GM12873 (cell line): Measurements from ENCODE around the gene CUEDC2.

ENCODE experiments used
- TF ChIP-seq, protein P1 (sequence below): IDR thresholded peaks from 2 replicates; pipeline ENCODE4 v1.5.1; 2012; ENCODE audit warnings: low read depth, mild to moderate bottlenecking, moderate library complexity, low read length, control low read depth; ENCODE audit not compliant: insufficient read depth; ENCODE audit errors: missing control alignments

Gene CUEDC2

GRCh38 chr10:102461187-102462054, 29.0 kb upstream of the CUEDC2 start:
- TF ChIP-seq, protein P1, sequence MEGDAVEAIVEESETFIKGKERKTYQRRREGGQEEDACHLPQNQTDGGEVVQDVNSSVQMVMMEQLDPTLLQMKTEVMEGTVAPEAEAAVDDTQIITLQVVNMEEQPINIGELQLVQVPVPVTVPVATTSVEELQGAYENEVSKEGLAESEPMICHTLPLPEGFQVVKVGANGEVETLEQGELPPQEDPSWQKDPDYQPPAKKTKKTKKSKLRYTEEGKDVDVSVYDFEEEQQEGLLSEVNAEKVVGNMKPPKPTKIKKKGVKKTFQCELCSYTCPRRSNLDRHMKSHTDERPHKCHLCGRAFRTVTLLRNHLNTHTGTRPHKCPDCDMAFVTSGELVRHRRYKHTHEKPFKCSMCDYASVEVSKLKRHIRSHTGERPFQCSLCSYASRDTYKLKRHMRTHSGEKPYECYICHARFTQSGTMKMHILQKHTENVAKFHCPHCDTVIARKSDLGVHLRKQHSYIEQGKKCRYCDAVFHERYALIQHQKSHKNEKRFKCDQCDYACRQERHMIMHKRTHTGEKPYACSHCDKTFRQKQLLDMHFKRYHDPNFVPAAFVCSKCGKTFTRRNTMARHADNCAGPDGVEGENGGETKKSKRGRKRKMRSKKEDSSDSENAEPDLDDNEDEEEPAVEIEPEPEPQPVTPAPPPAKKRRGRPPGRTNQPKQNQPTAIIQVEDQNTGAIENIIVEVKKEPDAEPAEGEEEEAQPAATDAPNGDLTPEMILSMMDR: no peak

- TF ChIP-seq, protein P1: no peak
These were observed 28.4 kb upstream of the CUEDC2 start for GRCh38 chr10:102460836-102461186.

- TF ChIP-seq, protein P1: no peak
These were observed 26.3 kb upstream of the CUEDC2 start for GRCh38 chr10:102458656-102459055.

- TF ChIP-seq, protein P1: no peak
These were observed 25.3 kb upstream of the CUEDC2 start for GRCh38 chr10:102457591-102458150.

DNA sequence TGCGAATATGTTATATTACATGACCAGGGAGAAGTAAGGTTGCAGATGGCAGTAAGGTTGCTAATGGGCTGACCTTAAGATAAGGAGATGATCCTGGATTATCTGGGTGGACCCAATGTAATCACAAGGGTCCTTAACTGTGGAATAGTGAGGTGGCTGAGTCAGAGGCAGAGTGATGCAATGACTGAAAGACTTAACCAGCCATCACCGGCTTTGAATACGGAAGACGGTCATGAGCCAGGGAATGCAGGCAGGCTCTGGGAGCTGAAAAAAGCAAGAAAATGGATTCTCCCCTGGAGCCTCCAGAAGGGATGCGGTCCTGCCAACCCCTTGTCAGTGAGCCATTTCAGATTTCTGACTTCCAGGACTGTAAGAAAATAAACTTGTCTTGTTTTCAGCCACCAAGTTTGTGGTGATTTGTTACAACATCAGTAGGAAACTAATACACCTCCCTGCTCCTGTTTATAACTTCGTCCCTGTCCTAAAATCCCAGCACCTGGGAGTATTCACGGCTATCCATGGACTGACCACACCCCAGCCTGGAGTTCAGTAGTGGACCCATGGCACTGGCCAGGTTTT, 23.6 kb upstream of the CUEDC2 start:
- TF ChIP-seq, protein P1: no peak

DNA sequence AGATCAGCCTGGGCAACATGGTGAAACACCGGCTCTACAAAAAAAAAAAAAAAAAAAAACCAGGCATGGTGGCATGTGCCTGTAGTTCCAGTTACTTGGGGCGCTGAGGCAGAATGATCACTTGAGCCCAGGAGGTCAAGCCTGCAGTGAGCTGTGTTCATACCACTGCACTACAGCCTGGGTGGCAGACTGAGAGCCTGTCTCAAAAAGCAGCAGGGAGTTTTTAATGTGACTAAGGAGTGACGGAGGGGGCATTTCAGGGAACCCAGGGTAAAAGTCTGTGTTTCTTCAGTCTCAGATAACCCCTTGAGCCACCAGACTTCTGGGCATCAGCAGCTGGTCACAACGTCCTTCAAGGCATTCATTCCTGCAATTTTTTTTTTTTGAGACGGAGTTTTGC, 21.1 kb upstream of the CUEDC2 start:
- TF ChIP-seq, protein P1: no peak

DNA sequence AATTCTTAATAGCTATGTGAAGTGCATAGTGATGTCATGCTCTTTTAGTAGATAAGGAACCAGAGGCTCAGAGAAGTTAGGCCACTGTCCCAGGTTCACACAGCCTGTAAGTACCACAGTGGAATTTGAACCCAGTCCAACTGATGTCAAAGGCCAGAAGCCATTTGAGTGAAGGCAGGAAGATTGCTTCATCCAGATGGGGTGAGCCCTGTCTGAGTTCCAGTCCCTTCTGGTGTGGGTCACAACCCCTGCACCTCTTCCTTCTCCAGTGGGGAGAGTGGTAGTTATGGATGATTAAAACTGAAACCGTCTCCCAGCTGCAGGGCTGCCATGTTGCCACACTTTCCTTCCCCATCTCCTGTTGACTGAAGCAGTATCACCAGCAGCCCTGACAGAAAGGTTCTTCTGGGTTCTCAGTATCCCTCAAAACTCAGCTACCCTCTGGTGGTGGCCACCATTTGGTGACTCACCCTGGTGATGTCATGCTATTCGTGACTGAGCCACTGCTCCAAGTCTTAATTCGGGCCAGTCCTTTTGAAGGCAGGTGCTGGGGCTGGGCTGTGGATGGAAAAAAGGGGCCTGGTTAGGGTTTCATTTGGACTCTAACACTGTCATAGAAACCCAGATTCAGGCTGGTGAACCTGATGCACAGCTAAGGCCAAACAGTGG, 20.4 kb upstream of the CUEDC2 start:
- TF ChIP-seq, protein P1: no peak
